ENCODE measurements around the gene CCL22.
"Not testable (repeated sequence)": the region's sequence is repeated elsewhere in the genome, so short reads cannot be mapped to it uniquely, and the experiment has no call there.

CCL22 gene

GRCh38 chr16:57358527-57359095 lies at the start of gene CCL22:
TSS of gene CCL22 (plus strand) at chr16:57358783. CDS start at chr16:57358817, 34 bp downstream.
- no peak for DNase-seq

DNA sequence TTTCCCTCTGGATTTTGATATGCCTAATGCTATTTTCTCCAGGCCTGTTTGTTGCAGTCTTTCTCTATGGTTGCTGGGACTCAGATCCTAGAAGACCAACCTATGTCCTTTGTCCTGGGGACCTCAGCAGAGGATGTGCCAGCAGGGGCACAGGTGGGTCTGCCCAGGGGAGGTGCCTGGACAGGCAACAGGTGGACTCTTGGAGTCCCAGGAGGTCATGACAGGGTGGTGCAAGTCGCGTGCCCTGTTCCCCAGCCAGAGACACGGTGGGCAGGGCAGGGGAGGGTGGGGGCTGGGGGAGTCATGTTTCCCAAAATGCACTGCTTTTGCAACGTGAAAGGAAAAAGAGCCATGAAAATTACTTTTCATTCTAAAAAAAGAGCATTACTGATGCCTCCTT lies 47.8 kb upstream of the CCL22 start:
- no peak for DNase-seq

DNA sequence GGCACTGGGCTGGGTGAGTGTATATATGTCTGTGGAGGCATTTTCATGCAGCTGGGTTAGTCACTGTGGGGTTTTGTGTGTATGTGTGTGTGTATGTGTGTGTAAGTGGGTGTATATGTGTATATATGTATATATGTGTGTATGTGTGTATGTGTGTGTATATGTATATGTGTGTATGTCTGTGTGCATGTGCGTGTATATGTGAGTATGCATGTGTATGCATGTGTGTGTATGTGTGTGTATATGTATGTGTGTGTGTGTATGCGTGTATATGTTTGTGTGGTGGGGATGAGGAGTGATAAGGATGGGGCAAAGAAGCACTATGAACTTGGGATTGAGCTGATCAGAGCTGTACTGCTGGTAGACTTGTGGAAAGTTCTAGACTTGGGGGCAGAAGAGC lies 45.1 kb upstream of the CCL22 start:
- no peak for DNase-seq

DNA sequence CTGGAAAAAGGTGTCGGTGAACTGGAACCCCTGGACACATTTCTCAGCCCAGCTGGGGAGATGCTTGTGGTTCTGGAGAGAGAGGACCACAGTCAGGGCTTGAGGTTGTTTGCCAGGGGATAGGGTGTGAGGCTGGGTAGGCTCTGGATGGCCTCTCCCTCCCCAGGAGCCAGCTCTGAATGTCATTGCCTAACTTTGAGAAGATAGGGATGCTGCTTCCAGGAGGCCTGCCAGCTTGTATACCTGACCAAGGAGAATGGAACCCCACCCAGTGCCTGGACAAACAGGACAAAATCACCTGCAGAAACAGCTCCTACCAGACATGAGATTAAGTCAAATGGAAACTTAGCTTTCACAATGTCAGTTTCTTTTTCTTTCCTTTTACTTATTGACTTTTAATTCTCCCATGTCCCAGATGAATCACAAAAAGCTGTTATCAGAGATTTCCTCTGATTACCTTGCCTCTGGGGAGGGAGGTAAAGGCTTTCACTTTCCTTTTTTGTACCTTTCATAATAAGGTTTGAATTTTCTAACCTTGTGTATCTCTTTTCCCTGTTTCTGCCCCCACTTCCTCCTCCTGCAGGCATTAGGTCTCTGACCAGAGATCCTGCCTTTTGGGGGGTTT lies 44.3 kb upstream of the CCL22 start:
- no peak for DNase-seq

GRCh38 chr16:57315416-57315815 lies 43.2 kb upstream of the CCL22 start:
- no peak for DNase-seq

DNA sequence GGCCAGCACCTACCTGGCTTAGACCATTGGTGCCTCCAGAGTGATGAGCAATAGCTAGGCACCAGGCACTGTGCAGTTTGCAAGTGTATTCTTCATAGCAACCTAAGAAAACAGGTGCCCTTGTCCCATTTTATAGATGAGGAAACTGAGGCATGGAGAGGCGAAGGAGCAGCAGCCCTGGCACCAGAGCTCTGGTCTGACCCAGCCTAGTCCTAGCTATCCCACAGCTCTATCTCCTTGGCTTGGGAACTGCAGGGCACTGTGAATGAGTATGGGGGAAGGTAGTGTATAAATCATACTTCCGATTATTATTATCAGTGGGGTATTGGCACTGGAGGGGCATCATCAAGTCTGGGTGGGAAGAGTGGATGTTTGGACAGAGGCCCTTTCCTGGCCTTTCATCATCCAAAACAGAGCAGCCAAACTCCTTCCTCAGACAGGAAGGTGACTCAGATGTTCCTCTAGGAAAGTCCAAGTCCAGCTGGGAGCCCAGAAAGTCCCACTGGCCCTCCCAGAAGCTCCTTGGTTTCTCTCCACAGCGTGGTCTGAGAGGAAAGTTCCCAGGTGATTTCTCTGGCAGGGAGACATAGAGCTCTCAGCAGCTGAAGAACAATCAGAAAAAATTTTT lies 42.1 kb upstream of the CCL22 start:
- DNase-seq = no peak

- no peak for DNase-seq
Observed at GRCh38 chr16:57318240-57318970, 40.2 kb upstream of the CCL22 start.

GRCh38 chr16:57319646-57320045 lies 38.9 kb upstream of the CCL22 start:
- no peak for DNase-seq

DNA sequence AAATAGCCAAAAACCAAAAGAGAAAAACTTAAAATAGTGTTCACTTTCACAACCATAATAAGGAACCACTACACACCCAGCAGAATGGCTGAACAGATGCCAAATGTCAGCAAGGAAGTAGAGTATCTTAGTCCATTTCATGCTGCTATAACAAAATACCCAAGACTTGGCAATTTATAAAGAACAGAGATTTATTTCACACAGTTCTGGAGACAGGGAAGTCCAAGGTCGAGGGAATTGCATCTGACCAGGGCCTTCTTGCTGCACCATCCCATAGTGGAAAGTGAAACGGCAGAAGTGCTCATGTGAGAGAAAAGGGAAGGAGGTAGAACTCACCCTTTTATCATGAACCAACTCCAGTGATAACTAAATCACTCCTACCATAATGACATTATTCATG lies 33.8 kb upstream of the CCL22 start:
- no peak for DNase-seq

DNA sequence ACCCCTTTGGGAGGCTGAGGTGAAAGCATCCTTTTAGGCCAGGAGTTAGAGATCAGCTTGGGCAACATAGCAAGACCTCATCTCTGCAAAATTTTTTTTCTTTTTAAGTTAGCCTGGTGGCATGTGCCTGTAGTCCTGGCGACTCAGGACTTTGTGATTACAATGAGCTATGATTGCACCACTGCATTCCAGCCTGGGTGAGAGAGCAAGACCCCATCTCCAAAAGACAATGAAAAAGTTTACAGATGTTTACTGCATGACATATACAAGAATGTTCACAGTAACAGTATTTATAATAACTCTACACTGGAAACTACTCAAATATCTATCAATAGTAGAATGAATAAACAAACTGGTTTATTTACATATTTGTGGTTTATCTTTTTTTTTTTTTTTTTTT lies 33.1 kb upstream of the CCL22 start:
- DNase-seq = no peak

DNA sequence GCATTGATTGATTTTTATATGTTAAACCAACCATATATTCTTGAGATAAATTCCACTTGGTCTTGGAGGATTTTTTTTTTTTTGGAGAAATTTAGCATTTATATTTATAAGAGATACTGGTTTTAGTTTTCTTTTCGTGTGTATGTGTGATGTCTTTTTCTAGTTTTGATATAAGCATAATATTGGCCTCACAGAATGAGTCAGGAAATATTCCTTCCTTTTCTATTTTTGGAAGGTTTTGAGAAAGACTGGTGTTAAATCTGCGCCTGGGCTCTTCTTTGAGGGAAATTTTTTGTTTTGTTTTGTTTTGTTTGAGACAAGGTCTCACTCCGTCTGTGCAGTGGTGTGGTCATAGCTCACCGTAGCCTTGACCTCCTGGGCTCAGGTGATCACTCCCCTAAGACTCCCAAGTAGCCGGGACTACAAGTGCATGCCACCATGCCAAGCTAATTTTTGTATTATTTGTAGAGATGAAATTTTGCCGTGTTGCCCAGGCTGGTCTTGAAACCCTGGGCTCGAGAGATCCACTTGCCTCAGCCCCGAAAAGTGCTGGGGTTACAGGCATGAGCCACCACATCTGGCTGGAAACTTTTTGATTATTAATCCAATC lies 28.8 kb upstream of the CCL22 start:
- no peak for DNase-seq

DNA sequence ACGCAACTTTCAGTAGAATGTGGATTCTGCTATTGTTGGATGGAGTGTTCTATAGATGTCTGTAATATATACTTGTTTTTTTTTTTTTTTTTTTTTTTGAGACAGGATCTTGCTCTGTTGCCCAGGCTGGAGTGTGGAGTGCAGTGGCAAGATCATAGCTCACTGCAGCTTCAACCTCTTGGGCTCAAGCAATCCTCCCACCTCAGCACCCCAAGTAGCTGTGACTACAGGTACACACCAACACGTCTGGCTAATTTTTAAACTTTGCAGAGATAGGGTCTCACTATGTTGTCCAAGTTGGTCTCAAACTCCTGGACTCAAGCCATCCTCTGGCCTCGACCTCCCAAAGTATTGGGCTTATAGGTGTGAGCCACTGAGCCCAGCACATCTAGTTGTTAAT lies 27.2 kb upstream of the CCL22 start:
- DNase-seq = no peak

DNA sequence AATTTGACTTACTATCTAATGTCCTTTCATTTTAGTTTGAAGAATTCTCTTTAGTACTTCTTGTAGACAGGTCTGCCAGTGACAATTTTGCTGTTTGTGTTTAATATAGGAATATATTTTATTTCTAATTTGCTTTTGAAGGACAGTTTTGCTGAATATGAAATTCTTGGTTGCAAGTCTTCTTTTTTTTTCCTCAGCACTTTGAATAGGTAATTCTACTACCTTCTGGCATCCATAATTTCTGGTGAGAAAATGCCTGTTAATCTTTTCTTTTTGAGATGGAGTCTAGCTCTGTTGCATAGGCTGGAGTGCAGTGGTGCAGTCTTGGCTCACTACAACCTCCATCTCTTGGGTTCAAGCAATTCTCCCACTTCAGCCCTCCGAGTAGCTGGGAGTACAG lies 25.2 kb upstream of the CCL22 start:
- DNase-seq = no peak

DNA sequence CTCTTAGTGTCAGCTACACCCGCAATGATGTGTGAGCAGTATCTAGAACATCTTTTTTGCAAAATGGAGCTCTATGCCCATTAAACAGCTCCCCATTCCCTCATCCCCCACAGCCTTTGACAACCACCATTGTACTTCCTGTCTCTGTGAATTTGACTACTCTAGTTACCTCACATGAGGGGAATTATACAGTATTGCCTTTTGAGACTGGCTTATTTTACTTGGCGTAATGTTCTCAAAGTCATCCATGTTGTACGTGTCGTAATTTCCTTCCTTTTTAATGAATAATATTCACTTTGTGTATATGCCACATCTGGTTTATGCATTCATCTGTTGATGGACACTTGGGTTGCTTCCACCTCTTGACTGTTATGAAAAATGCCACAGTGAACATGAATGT lies 23.2 kb upstream of the CCL22 start:
- no peak for DNase-seq

DNA sequence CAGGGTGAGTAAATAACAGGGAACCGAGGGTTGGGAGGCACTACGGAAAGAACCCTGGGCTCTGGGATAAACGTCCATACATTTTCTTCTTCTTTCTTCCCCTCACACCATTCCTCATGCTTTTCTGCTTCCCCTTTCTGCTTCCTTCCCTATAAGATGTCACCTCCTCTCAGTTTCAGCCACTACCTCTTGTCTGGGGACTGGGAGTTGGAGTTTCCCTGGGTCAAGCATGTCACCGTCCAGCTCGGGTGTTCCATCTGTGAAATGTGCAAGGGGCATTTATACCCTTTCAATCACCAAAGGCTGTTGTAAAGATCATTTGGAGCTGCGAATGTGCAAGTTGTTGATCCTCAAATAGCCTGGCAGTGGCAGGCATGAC lies 17.5 kb upstream of the CCL22 start:
- DNase-seq = no peak

DNA sequence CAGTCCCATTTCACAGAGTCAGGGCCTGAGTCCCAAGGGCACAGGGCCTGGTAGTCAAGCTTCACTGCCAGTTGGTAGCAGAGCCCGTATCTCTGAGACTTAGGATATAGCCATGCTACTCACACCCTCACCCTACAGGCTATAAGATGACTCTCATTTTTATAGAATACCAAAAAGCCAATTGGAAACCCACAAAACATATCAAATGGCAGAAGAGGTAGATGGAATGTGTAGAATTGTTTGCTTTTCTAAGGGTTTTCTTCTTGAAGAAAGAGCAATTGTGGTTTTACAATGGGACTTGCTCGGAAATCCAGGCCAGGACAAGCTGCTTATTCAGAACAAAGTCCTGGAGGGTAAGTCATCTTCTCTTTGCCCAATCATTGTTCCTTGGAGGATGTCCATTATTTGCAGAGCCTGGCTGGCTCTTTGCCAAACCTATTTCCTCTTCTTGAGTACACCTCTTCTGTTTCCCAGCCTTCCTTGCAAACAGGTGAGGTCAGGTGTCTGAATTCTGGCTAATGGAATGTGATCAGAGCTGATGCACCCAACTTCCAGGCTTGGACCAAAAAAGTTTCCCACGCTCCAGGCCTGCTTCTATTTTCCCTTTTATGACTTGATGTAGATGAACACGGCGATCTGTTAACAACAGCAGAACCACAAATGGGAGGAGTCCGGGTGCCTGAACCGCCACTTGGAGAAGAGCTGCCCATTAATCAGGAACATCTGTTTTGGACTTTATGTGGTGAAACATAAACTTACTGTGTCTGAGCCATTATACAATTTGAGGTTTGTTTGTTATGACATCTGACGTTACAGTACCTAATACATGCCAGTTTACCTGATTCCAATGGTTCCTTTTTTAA lies 16.9 kb upstream of the CCL22 start:
- DNase-seq = no peak

DNA sequence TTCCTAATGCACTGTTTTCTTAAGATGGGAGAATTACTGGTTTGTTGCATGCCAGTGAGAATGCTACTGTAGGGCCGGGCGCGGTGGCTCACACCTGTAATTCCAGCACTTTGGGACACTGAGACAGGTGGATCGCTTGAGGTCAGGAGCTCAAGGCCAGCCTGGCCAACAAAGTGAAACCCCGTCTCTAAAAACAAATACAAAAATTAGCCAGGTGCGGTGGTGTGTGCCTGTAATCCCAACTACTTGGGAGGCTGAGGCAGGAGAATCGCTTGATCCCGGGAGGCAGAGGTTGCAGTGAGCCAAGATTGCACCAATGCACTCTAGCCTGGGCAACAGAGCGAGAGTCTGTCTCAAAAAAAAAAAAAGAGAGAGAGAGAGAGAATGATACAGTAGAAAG lies 16.0 kb upstream of the CCL22 start:
- DNase-seq = not testable (repeated sequence)

DNA sequence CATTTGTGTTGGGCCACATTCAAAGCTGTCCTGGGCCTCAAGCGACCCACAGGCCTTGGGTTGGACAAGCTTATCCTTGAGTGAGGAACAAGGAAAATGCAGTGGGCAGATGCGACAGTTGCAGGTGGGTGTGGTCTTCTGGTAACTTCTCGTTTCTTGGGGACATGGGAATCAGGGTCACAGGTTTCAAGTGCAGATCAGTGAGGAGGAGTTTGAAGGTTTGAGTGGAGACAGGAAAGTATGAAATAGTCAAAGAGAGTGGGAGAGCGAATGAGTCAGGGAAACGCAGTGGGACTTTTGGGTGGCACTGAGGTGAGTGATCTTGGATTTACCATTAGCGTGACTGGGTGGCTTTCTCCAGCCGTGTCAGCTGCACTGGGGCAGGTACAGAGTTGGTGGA lies 15.4 kb upstream of the CCL22 start:
- no peak for DNase-seq

- DNase-seq = not testable (repeated sequence)
Observed at GRCh38 chr16:57344094-57344493, 14.5 kb upstream of the CCL22 start.

DNA sequence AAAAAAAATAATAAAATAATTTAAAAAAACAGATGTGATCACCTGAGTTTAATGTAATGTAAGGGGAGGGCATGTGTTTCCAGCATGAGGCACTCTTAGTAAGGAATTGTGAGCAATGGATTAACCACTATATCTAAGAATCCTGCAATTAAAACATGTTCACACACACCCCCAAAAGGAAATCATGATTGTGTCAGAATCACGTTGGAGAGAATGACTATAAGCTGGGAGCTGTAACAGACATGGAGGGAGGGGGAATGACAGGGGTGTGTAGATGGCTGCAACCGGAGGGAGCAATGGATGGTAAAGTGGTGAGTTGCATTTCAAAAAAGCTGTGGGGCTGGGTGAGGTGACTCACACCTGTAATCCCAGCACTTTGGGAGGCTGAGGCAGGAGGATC lies 13.6 kb upstream of the CCL22 start:
- DNase-seq = no peak

DNA sequence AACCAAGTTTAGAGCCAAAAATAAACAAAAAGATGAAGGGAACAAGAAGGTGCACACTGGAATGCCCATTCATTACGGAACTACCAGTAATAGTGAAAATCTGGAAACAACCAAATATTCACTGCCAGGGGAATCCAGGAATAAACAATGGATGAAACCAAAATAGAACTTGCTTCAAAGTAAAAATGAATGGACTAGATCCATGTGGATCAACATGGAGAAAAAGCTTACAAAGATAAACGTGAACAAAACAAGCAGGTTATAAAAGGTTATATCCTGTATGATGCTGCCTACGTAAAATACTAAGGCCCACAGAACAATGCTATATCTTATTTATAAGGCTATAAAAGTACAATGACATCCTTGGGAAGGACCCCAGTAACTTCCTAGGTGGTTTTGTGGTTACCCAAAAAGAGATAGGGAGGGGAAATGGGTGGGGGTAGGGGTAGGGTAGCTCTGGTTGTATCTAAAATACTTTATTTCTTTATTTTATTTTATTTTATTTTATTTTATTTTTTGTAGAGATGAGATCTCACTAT lies 12.8 kb upstream of the CCL22 start:
- no peak for DNase-seq

DNA sequence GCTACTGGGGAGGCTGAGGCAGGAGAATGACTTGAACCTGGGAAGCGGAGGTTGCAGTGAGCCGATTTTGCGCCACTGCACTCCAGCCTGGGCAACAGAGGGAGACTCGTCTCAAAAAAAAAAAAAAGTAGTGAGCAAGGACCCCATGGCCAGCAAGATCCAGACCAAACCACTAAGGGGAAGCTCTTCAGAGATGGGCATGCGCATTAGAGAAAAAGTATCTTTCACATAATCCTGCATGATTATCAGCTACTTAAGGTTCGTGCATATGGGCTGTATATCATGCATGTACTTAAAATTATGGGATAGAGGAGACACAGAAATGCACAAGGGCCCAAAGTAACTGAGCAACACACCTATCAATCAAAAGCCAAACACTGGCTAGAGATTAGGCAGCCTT lies 10.7 kb upstream of the CCL22 start:
- no peak for DNase-seq

All from NCI-H345 (cell line).